Neural cell (in vitro differentiated cells): ENCODE data around the gene RTN4R. TPM values are rescaled to one million over a fixed set of nuclear protein-coding genes. Genes with fewer than 3 reads are reported as not detected.
A peak's percentile ranks its signal among the peaks of the same experiment; 100 is the strongest.

ENCODE experiments used
- H2AFZ ChIP-seq: fragments of 200-600, 300-800 bp; sonication (generic), shearing (Covaris generic); 2 replicates; pipeline ENCODE4 v1.6.0; 2014; ENCODE audit warnings: low read depth, mild to moderate bottlenecking, antibody characterized with exemption, low read length, moderate library complexity
- H3F3A ChIP-seq: fragments of 200-600 bp; shearing (Covaris generic); 2 replicates; pipeline ENCODE4 v1.6.1; 2016; ENCODE audit warnings: mild to moderate bottlenecking, moderate library complexity, mixed read lengths, antibody characterized with exemption, low read length; ENCODE audit not compliant: insufficient read depth, poor library complexity, severe bottlenecking
- H3K27ac ChIP-seq: fragments of 200-600, 300-800 bp; sonication (generic), shearing (Covaris generic); 2 replicates; pipeline ENCODE4 v1.5.1; 2014; ENCODE audit warnings: mild to moderate bottlenecking, low read length, moderate library complexity
- H3K27me3 ChIP-seq: fragments of 300-800, 200-600 bp; sonication (generic), shearing (Covaris generic); 2 replicates; pipeline ENCODE4 v1.6.0; 2014; ENCODE audit warnings: mild to moderate bottlenecking, low read depth, low read length, moderate library complexity; ENCODE audit not compliant: insufficient read depth
- H3K36me3 ChIP-seq: fragments of 300-800, 200-600 bp; sonication (generic), shearing (Covaris generic); 2 replicates; pipeline ENCODE4 v1.5.1; 2014; ENCODE audit warnings: mild to moderate bottlenecking, antibody characterized with exemption, low read length, moderate library complexity; ENCODE audit not compliant: insufficient read depth
- H3K4me2 ChIP-seq: fragments of 300-800, 200-600 bp; sonication (generic), shearing (Covaris generic); 2 replicates; pipeline ENCODE4 v1.6.0; 2014; ENCODE audit warnings: mild to moderate bottlenecking, low read length
- H3K4me3 ChIP-seq: fragments of 300-800, 200-600 bp; sonication (generic), shearing (Covaris generic); 2 replicates; pipeline ENCODE4 v1.5.1; 2014; ENCODE audit warnings: mild to moderate bottlenecking, low read length, moderate library complexity
- H3K79me2 ChIP-seq: fragments of 200-600 bp; shearing (Covaris generic); replicated peaks from 2 replicates; pipeline ENCODE4 v1.6.0; 2014; ENCODE audit warnings: mild to moderate bottlenecking, low read length, moderate library complexity; ENCODE audit not compliant: insufficient read depth
- H3K9ac ChIP-seq: fragments of 300-800, 200-600 bp; sonication (generic), shearing (Covaris generic); 2 replicates; pipeline ENCODE4 v1.6.1; 2016; ENCODE audit warnings: mild to moderate bottlenecking, low read length, mixed read lengths
- H3K9me2 ChIP-seq: fragments of 200-600 bp; shearing (Covaris generic); 2 replicates; pipeline ENCODE4 v1.6.1; 2016; ENCODE audit warnings: mild to moderate bottlenecking, low read length, mixed read lengths; ENCODE audit not compliant: insufficient read depth
- H3K9me3 ChIP-seq: fragments of 200-600, 300-800 bp; sonication (generic), shearing (Covaris generic); 2 replicates; pipeline ENCODE4 v1.6.1; 2016; ENCODE audit warnings: mild to moderate bottlenecking, mixed run types, low read length, moderate library complexity, mixed read lengths
- H4K20me1 ChIP-seq: fragments of 200-600 bp; shearing (Covaris generic); 2 replicates; pipeline ENCODE4 v1.6.1; 2016; ENCODE audit warnings: mild to moderate bottlenecking, mixed run types; ENCODE audit not compliant: insufficient read depth
- EP300 ChIP-seq: fragments of 450-650 bp; conservative IDR thresholded peaks from 2 replicates; pipeline ENCODE4 v1.6.1; 2014; ENCODE audit warnings: antibody characterized with exemption, mild to moderate bottlenecking, moderate library complexity; ENCODE audit not compliant: poor library complexity, severe bottlenecking
- EZH2 ChIP-seq: fragments of 200-600, 300-800 bp; shearing (Covaris generic), sonication (generic); IDR thresholded peaks from 2 replicates; pipeline ENCODE4 v1.6.1; 2014; ENCODE audit warnings: antibody characterized with exemption, low read length, borderline replicate concordance, mild to moderate bottlenecking; ENCODE audit not compliant: insufficient read depth, poor library complexity, severe bottlenecking
- MXI1 ChIP-seq: fragments of 450-650 bp; conservative IDR thresholded peaks from 2 replicates; pipeline ENCODE4 v1.6.1; 2014; ENCODE audit warnings: antibody characterized with exemption, mild to moderate bottlenecking; ENCODE audit not compliant: poor library complexity, severe bottlenecking
- POLR2AphosphoS5 ChIP-seq: IDR thresholded peaks from 2 replicates; pipeline ENCODE4 v1.6.1; 2012
- RAD21 ChIP-seq: fragments of 450-650 bp; conservative IDR thresholded peaks from 2 replicates; pipeline ENCODE4 v1.6.1; 2014; ENCODE audit warnings: antibody characterized with exemption, mild to moderate bottlenecking, moderate library complexity
- REST ChIP-seq: IDR thresholded peaks from 2 replicates; pipeline ENCODE4 v1.6.1; 2012; ENCODE audit warnings: borderline replicate concordance
- SMC3 ChIP-seq: fragments of 450-650 bp; conservative IDR thresholded peaks from 2 replicates; pipeline ENCODE4 v1.6.1; 2014; ENCODE audit warnings: antibody characterized with exemption, mild to moderate bottlenecking, moderate library complexity; ENCODE audit not compliant: poor library complexity
- TAF1 ChIP-seq: IDR thresholded peaks from 2 replicates; pipeline ENCODE4 v1.6.1; 2012; ENCODE audit warnings: low read depth
- polyA plus RNA-seq: library from polyadenylated mRNA; depleted of rRNA; stranded (reverse); fragments of >200 nt; gene quantifications from 2 replicates; pipeline ENCODE4 v1.2.3, GENCODE V29; 2014
- TF ChIP-seq, protein P1 (sequence below): fragments of 450-650 bp; IDR thresholded peaks from 2 replicates; pipeline ENCODE4 v1.5.1; 2014; ENCODE audit warnings: antibody characterized with exemption, mild to moderate bottlenecking, moderate library complexity; ENCODE audit not compliant: poor library complexity, severe bottlenecking

RTN4R gene
- polyA plus RNA-seq, 1 donor from 2014 or later: 13.6 TPM

- H4K20me1 ChIP-seq: no peaks in the 10 kb centered on the region
- peak overlapping the region; percentile 48 for H3K9ac ChIP-seq
- no peak for TF ChIP-seq RAD21
- no peak for TF ChIP-seq EP300
- TF ChIP-seq TAF1: no peak
- TF ChIP-seq SMC3: no peak
- TF ChIP-seq REST: no peak
- TF ChIP-seq, protein P1, sequence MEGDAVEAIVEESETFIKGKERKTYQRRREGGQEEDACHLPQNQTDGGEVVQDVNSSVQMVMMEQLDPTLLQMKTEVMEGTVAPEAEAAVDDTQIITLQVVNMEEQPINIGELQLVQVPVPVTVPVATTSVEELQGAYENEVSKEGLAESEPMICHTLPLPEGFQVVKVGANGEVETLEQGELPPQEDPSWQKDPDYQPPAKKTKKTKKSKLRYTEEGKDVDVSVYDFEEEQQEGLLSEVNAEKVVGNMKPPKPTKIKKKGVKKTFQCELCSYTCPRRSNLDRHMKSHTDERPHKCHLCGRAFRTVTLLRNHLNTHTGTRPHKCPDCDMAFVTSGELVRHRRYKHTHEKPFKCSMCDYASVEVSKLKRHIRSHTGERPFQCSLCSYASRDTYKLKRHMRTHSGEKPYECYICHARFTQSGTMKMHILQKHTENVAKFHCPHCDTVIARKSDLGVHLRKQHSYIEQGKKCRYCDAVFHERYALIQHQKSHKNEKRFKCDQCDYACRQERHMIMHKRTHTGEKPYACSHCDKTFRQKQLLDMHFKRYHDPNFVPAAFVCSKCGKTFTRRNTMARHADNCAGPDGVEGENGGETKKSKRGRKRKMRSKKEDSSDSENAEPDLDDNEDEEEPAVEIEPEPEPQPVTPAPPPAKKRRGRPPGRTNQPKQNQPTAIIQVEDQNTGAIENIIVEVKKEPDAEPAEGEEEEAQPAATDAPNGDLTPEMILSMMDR: no peak
- no peak for TF ChIP-seq MXI1
- TF ChIP-seq EZH2: no peak
- no peak for TF ChIP-seq POLR2AphosphoS5
Measured at GRCh38 chr22:20243537-20244249, 24.4 kb downstream of the RTN4R start.

DNA sequence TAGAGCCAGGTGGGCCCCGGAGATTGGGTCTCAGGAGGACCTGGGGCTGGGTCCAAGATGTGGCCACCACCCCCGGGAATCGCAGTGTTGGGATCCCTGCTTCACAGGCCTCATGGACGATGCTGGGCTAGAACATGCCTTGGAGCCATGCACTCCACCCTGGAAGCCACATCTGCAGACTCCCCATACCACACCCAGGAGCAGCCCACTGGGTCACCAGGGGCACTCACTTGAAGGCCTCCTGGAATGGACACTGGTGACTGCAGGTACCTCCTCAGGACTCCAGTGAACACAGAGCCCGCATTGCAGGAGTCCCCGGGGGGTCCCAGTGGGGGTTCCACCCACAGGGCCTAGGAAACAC is 25.0 kb downstream of the RTN4R start:
- Histone ChIP-seq H3K27me3 (no peaks in the 10 kb centered on the region), H3K4me2 (peak overlapping the region; percentile 2), H3F3A (no peaks in the 10 kb centered on the region), H3K36me3 (no peaks in the 10 kb centered on the region), H3K4me3 (peak overlapping the region; percentile 55), H3K9me3 (no peaks in the 10 kb centered on the region), H3K27ac (peak overlapping the region; percentile 70), H4K20me1 (no peaks in the 10 kb centered on the region), H3K79me2 (no peaks in the 10 kb centered on the region), H3K9me2 (no peaks in the 10 kb centered on the region), H3K9ac (peak overlapping the region; percentile 48), H2AFZ (no peak overlapping the region)
- no peak for TF ChIP-seq POLR2AphosphoS5

More at GRCh38 chr22:20243537-20244249, 24.4 kb downstream of the RTN4R start:
- no peak overlapping the region for H2AFZ ChIP-seq
- H3K27ac ChIP-seq: peak overlapping the region; percentile 70
- H3K9me2 ChIP-seq: no peaks in the 10 kb centered on the region
- H3K4me3 ChIP-seq: peak overlapping the region; percentile 55
- no peaks in the 10 kb centered on the region for H3F3A ChIP-seq
- H3K79me2 ChIP-seq: no peaks in the 10 kb centered on the region
- no peaks in the 10 kb centered on the region for H3K9me3 ChIP-seq
- H3K27me3 ChIP-seq: no peaks in the 10 kb centered on the region
- H3K36me3 ChIP-seq: no peaks in the 10 kb centered on the region
- peak overlapping the region; percentile 40 for H3K4me2 ChIP-seq
